Stimulated activated CD8-positive, alpha-beta memory T cell treated with anti-CD3 and anti-CD28 coated beads, Interleukin-7, amount 100 ng/mL, for 48 hours (primary cell): ENCODE measurements around the gene GRIP2.

Experiments used
- DNase-seq, 2 donors: peaks; one replicate each; pipeline ENCODE4 v3.0.0-alpha.2; 2020; ENCODE audit warnings: low read depth in 1 of 2; ENCODE audit errors: extremely low read depth in 1 of 2

The GRIP2 gene

GRCh38 chr3:14488286-14489041 is 51.7 kb downstream of the GRIP2 start:
- DNase-seq, result no peak

GRCh38 chr3:14487821-14488220 is 52.3 kb downstream of the GRIP2 start:
- no peak for DNase-seq

DNA sequence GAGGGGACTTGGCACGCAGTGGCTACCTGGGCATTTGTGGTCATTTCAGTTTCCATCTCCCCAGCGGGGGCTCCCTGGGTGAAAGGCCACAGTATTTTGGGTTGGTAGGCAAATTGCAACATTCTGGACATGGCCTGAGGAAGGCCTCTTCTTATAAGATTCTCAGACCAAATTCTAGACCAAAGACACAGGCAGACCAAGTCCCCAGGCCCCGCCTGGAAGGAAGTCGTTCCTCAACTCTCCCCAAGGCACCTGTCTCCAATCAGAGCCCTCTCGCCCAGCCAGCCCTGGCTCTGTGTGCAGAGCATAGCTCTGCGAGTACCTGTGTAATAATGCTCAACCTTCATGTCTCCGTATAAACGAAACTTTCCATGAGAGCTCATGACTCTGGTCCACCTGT is 53.1 kb downstream of the GRIP2 start:
- no peak for DNase-seq

- no peak for DNase-seq
These were observed 53.7 kb downstream of the GRIP2 start for GRCh38 chr3:14486460-14486859.

DNA sequence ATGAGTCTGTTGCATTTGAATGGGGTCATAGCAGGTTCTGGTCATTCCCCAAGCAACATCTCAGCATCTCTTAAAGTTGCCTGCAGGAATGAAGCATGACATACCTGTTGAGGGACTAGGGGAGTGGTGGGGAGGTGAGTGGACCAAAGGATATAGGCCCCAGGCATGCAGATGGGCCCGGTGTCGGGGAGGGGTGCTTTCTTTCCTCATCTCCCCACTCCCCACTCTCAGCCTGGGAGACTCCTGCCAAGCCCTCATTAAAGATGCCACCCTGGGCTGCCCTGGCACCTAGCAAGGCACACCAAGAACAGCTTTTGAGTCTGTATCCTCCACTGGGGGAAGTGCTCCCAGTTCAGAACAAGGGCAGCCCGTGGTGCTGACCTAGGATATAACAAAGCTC is 54.2 kb downstream of the GRIP2 start:
- DNase-seq, result no peak

DNA sequence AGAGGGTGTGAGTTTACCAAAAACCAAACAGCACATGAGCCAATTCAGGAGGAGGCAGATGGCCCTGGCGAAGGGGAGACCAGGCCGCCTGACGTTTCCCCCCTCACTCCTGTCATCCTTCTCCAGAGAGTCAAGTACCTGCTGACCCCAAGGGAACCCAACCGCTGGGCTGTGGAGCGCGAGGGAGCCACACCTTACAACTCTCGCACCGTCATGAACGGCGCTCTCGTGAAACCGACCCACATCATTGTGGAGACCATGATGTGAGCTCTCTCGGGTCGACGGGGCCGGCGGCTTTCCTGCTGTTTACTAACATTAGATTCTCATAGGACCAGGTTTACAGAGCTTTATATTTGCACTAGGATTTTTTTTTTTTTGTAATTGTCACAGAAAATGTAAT is 55.4 kb downstream of the GRIP2 start:
- DNase-seq, result no peak

DNA sequence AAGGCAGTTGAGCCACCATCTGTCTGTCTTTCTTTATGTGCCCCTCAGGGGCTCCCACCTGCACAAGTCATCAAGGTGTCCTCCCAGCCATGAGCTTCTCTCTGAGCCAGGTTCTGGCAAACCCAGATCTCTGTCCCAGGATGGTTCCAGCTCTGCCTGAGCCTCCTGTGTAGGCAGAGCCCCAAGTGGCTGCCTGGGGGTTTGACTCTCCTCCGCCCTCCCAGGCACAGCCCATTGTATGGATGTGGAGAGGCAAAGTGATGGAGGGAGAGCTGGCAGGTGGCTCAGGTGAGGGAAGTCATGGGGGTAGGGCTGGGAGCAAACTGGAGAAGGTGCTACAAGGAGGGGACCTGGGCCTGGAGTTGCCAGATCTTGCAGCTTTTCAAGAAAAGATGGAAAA is 56.9 kb downstream of the GRIP2 start:
- DNase-seq, result no peak

DNA sequence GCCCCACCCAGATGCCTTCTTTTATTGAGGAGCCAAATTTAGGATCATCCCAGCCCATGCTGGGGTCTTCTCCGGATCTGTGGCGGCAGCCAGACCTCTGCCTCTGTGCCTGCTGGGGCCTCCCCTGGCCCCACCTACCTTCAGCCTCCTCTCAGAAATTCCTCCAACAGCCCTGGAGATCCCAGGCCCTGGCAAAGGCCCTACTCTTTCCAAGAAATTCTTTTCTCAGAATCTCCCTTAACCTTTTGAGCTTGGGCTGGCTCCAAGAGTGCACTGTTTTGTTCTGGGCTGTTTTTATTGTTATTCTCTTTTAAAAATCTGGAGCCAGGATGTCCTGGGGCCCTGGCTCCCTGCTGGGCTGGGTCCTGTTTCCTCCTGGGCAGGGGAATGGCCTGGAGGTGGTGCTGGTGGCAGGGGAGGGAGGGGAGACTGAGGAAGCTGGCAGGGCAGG is 57.8 kb downstream of the GRIP2 start:
- DNase-seq, result no peak

DNA sequence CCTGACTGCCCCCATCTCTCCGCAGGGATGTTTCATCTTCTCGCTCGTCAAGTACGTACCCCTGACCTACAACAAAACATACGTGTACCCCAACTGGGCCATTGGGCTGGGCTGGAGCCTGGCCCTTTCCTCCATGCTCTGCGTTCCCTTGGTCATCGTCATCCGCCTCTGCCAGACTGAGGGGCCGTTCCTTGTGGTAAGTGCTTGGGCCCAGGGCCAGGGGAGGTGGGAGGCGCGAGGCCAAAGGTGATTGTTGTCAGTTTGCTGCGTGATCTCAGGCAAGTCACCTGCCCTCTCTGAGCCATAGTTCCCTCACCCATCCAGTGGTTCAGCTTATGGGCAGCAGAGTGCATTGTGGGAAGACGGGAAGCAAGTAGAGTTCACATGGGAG is 58.5 kb downstream of the GRIP2 start:
- no peak for DNase-seq

GRCh38 chr3:14481018-14481645 is 59.0 kb downstream of the GRIP2 start:
- DNase-seq, result no peak

DNA sequence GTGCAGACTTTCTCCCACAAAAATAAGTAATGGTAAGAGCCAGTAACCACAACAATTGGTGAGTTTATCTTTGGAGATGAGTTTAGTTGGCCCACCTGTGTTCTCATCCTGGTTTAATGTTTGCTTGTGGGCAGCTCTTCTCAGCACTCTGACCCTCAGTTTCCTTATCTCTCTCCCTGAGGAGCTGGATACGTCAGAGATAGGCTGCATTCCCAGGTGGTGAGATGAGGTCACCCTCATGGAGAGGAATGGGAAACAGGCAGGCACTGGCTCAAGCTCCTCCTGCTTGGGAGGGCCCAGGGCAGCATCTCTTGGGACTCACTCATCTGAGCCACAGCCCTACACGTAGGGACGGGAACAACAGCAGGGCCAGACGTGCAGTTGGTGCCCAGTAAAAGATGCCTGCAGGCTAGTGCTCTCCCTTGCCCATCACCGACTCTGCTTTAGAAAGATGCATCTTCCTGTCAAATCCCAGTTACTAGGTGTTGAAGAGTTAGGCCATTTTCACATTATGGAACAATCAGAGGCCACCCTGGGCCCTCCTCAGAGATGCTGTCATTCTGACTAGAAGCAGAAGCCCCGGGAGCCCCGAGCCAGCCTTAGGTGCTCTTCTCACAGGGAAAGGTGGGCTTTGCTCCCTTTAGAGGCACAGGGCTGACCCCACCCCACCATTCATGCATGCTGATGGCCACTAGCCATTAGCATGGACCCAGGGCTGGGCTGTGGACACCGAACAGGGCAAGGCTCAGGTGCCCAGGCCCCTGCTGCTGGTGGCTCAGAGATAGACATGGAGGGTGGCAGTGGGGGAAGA is 59.7 kb downstream of the GRIP2 start:
- no peak for DNase-seq

DNA sequence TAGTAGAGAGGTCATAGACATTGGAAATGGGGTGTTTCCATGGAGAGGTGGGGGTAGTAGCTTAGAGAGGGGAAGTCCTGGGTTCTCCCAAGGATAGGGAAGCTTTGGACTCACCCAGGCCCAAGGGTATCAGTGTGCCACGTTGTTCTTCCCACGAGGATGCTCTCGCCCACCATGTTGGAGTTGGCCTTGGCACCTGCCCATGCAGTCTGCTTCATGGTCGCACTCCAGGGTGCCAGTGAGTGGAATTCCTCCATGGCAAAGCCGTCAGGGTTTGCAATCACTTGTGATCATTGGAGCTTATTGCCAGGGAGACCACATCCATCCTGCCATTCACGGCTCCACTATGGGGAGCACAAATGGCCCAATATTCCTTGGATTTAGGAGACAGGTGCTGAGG is 60.6 kb downstream of the GRIP2 start:
- DNase-seq, result no peak

- DNase-seq, result no peak
These were observed 61.1 kb downstream of the GRIP2 start for GRCh38 chr3:14478956-14479550.

- no peak for DNase-seq
These were observed 62.7 kb downstream of the GRIP2 start for GRCh38 chr3:14477311-14477935.

- no peak for DNase-seq
These were observed 63.4 kb downstream of the GRIP2 start for GRCh38 chr3:14476583-14477265.

- DNase-seq, result no peak
These were observed 64.5 kb downstream of the GRIP2 start for GRCh38 chr3:14475621-14476020.

GRCh38 chr3:14474363-14475081 is 65.6 kb downstream of the GRIP2 start:
- DNase-seq, result no peak

- DNase-seq, result no peak
These were observed 66.7 kb downstream of the GRIP2 start for GRCh38 chr3:14473411-14473891.
